ENCODE results near the gene INHBA.

INHBA gene

GRCh38 chr7:41742401-41743020 lies 39.6 kb upstream of the INHBA start:
- Histone ChIP-seq H3K36me3 (ENCODE audit: insufficient read depth, insufficient read length, low read length) (no peaks in the 10 kb centered on the region), H3K4me3 (ENCODE audit: insufficient read length, low read depth) (no peak overlapping the region), H3K4me1 (ENCODE audit: insufficient read depth, insufficient read length) (no peaks in the 10 kb centered on the region), H3K9ac (ENCODE audit: insufficient read length, low read depth) (no peak overlapping the region), H3K9me3 (ENCODE audit: insufficient read depth, low read length) (peaks cover 17% of the 10 kb centered on the region), H3K27me3 (ENCODE audit: insufficient read depth, insufficient read length) (no peaks in the 10 kb centered on the region)
- TF ChIP-seq YY1 (IDR thresholded peaks at IDR 0.05; ENCODE audit: insufficient read depth, insufficient read length), result no peak
- no peak for TF ChIP-seq SUZ12 (IDR thresholded peaks at IDR 0.05; ENCODE audit: extremely low read depth, insufficient read depth, insufficient read length)
- DNase-seq (ENCODE audit: low read depth, low spot score), result no peak

- no peak for DNase-seq (ENCODE audit: low read depth, low spot score)
- H3K4me3 ChIP-seq (ENCODE audit: insufficient read length, low read depth), result no peak overlapping the region
- no peaks in the 10 kb centered on the region for H3K36me3 ChIP-seq (ENCODE audit: insufficient read depth, insufficient read length, low read length)
- H3K9me3 ChIP-seq (ENCODE audit: insufficient read depth, low read length), result peaks cover 17% of the 10 kb centered on the region
- no peak overlapping the region for H3K9ac ChIP-seq (ENCODE audit: insufficient read length, low read depth)
- no peaks in the 10 kb centered on the region for H3K4me1 ChIP-seq (ENCODE audit: insufficient read depth, insufficient read length)
- TF ChIP-seq SUZ12 (IDR thresholded peaks at IDR 0.05; ENCODE audit: extremely low read depth, insufficient read depth, insufficient read length) (no peak), YY1 (IDR thresholded peaks at IDR 0.05; ENCODE audit: insufficient read depth, insufficient read length) (no peak), ZNF274 (IDR thresholded peaks at IDR 0.05; ENCODE audit: low read depth, low read length) (no peak)
- H3K27me3 ChIP-seq (ENCODE audit: insufficient read depth, insufficient read length), result no peaks in the 10 kb centered on the region
Measured at GRCh38 chr7:41738806-41739205, 35.9 kb upstream of the INHBA start.

- Histone ChIP-seq H3K27me3 (ENCODE audit: insufficient read depth, insufficient read length) (no peaks in the 10 kb centered on the region), H3K36me3 (ENCODE audit: insufficient read depth, insufficient read length, low read length) (no peaks in the 10 kb centered on the region), H3K9me3 (ENCODE audit: insufficient read depth, low read length) (peaks cover 17% of the 10 kb centered on the region), H3K4me3 (ENCODE audit: insufficient read length, low read depth) (no peak overlapping the region), H3K4me1 (ENCODE audit: insufficient read depth, insufficient read length) (no peaks in the 10 kb centered on the region), H3K9ac (ENCODE audit: insufficient read length, low read depth) (no peak overlapping the region)
- TF ChIP-seq ZNF274 (IDR thresholded peaks at IDR 0.05; ENCODE audit: low read depth, low read length) (no peak), YY1 (IDR thresholded peaks at IDR 0.05; ENCODE audit: insufficient read depth, insufficient read length) (no peak), SUZ12 (IDR thresholded peaks at IDR 0.05; ENCODE audit: extremely low read depth, insufficient read depth, insufficient read length) (no peak)
- no peak for DNase-seq (ENCODE audit: low read depth, low spot score)
Measured at GRCh38 chr7:41738336-41738735, 35.4 kb upstream of the INHBA start.

GRCh38 chr7:41735206-41735605 lies 32.3 kb upstream of the INHBA start:
- H3K4me3 ChIP-seq (ENCODE audit: insufficient read length, low read depth), result no peak overlapping the region
- H3K27me3 ChIP-seq (ENCODE audit: insufficient read depth, insufficient read length), result no peaks in the 10 kb centered on the region
- no peak for DNase-seq (ENCODE audit: low read depth, low spot score)
- no peak overlapping the region for H3K9ac ChIP-seq (ENCODE audit: insufficient read length, low read depth)
- no peaks in the 10 kb centered on the region for H3K9me3 ChIP-seq (ENCODE audit: insufficient read depth, low read length)
- no peak for TF ChIP-seq YY1 (IDR thresholded peaks at IDR 0.05; ENCODE audit: insufficient read depth, insufficient read length)
- TF ChIP-seq SUZ12 (IDR thresholded peaks at IDR 0.05; ENCODE audit: extremely low read depth, insufficient read depth, insufficient read length), result no peak
- no peak for TF ChIP-seq ZNF274 (IDR thresholded peaks at IDR 0.05; ENCODE audit: low read depth, low read length)
- no peaks in the 10 kb centered on the region for H3K36me3 ChIP-seq (ENCODE audit: insufficient read depth, insufficient read length, low read length)
- no peaks in the 10 kb centered on the region for H3K4me1 ChIP-seq (ENCODE audit: insufficient read depth, insufficient read length)

GRCh38 chr7:41732843-41733306 lies 30.0 kb upstream of the INHBA start:
- Histone ChIP-seq H3K9ac (ENCODE audit: insufficient read length, low read depth) (no peak overlapping the region), H3K4me3 (ENCODE audit: insufficient read length, low read depth) (no peak overlapping the region), H3K9me3 (ENCODE audit: insufficient read depth, low read length) (no peaks in the 10 kb centered on the region), H3K36me3 (ENCODE audit: insufficient read depth, insufficient read length, low read length) (no peaks in the 10 kb centered on the region), H3K27me3 (ENCODE audit: insufficient read depth, insufficient read length) (no peaks in the 10 kb centered on the region), H3K4me1 (ENCODE audit: insufficient read depth, insufficient read length) (no peaks in the 10 kb centered on the region)
- no peak for TF ChIP-seq SUZ12 (IDR thresholded peaks at IDR 0.05; ENCODE audit: extremely low read depth, insufficient read depth, insufficient read length)
- TF ChIP-seq ZNF274 (IDR thresholded peaks at IDR 0.05; ENCODE audit: low read depth, low read length), result no peak
- TF ChIP-seq YY1 (IDR thresholded peaks at IDR 0.05; ENCODE audit: insufficient read depth, insufficient read length), result no peak
- DNase-seq (ENCODE audit: low read depth, low spot score), result no peak

GRCh38 chr7:41732436-41732785 lies 29.5 kb upstream of the INHBA start:
- Histone ChIP-seq H3K27me3 (ENCODE audit: insufficient read depth, insufficient read length) (no peaks in the 10 kb centered on the region), H3K36me3 (ENCODE audit: insufficient read depth, insufficient read length, low read length) (no peaks in the 10 kb centered on the region), H3K4me1 (ENCODE audit: insufficient read depth, insufficient read length) (no peaks in the 10 kb centered on the region), H3K9ac (ENCODE audit: insufficient read length, low read depth) (no peak overlapping the region), H3K9me3 (ENCODE audit: insufficient read depth, low read length) (no peaks in the 10 kb centered on the region), H3K4me3 (ENCODE audit: insufficient read length, low read depth) (no peak overlapping the region)
- no peak for TF ChIP-seq YY1 (IDR thresholded peaks at IDR 0.05; ENCODE audit: insufficient read depth, insufficient read length)
- no peak for TF ChIP-seq SUZ12 (IDR thresholded peaks at IDR 0.05; ENCODE audit: extremely low read depth, insufficient read depth, insufficient read length)
- TF ChIP-seq ZNF274 (IDR thresholded peaks at IDR 0.05; ENCODE audit: low read depth, low read length), result no peak
- no peak for DNase-seq (ENCODE audit: low read depth, low spot score)

GRCh38 chr7:41731493-41732435 lies 28.9 kb upstream of the INHBA start:
- DNase-seq (ENCODE audit: low read depth, low spot score), result no peak
- Histone ChIP-seq H3K4me1 (ENCODE audit: insufficient read depth, insufficient read length) (no peaks in the 10 kb centered on the region), H3K27me3 (ENCODE audit: insufficient read depth, insufficient read length) (no peaks in the 10 kb centered on the region), H3K9me3 (ENCODE audit: insufficient read depth, low read length) (no peaks in the 10 kb centered on the region), H3K4me3 (ENCODE audit: insufficient read length, low read depth) (no peak overlapping the region), H3K9ac (ENCODE audit: insufficient read length, low read depth) (no peak overlapping the region), H3K36me3 (ENCODE audit: insufficient read depth, insufficient read length, low read length) (no peaks in the 10 kb centered on the region)
- no peak for TF ChIP-seq SUZ12 (IDR thresholded peaks at IDR 0.05; ENCODE audit: extremely low read depth, insufficient read depth, insufficient read length)
- no peak for TF ChIP-seq ZNF274 (IDR thresholded peaks at IDR 0.05; ENCODE audit: low read depth, low read length)
- no peak for TF ChIP-seq YY1 (IDR thresholded peaks at IDR 0.05; ENCODE audit: insufficient read depth, insufficient read length)
